A549 (cell line): ENCODE results near the gene ZWILCH. TPM values are rescaled to one million over a fixed set of nuclear protein-coding genes. Genes with fewer than 3 reads are reported as not detected.

Experiments used
- CBX2 ChIP-seq: fragments of 200-600 bp; sonication (generic); IDR thresholded peaks from 2 replicates; pipeline ENCODE4 v1.6.1; 2016; ENCODE audit warnings: low read depth, mild to moderate bottlenecking, borderline replicate concordance
- CEBPB ChIP-seq, 2 experiments: fragments of >200 bp in 1 of 2; sonication (Bioruptor Twin) in 1 of 2; formaldehyde crosslinking in 1 of 2; IDR thresholded peaks; 2 replicates each; pipeline ENCODE4 v1.6.1; 2012 to 2016
- CHD2 ChIP-seq: fragments of 150-350 bp; IDR thresholded peaks from 2 replicates; pipeline ENCODE4 v1.6.1; 2014; ENCODE audit warnings: low read length; ENCODE audit not compliant: partially characterized antibody
- EP300 ChIP-seq, 2 experiments: fragments of >200 bp; sonication (Bioruptor Twin); formaldehyde crosslinking; IDR thresholded peaks; 2 replicates in 1 of 2; 3 replicates in 1 of 2; pipeline ENCODE4 v1.6.1; 2016 to 2017
- ESRRA ChIP-seq: fragments of 150-350 bp; IDR thresholded peaks from 2 replicates; pipeline ENCODE4 v1.6.1; 2014; ENCODE audit warnings: mild to moderate bottlenecking, low read length, borderline replicate concordance
- FOSL2 ChIP-seq, 2 experiments: fragments of 450-650 bp in 1 of 2; fragments of >200 bp in 1 of 2; sonication (Bioruptor Twin) in 1 of 2; formaldehyde crosslinking; IDR thresholded peaks; 2 replicates each; pipeline versions ENCODE4 v1.5.0 to v1.6.1; 2016 to 2020; ENCODE audit warnings: mild to moderate bottlenecking in 1 of 2, moderate library complexity in 1 of 2
- FOXS1 ChIP-seq: fragments of 250-450 bp; sonication (Bioruptor Pico); IDR thresholded peaks from 2 replicates; pipeline ENCODE4 v1.5.0; 2020; ENCODE audit warnings: mild to moderate bottlenecking, moderate library complexity
- HDAC2 ChIP-seq: fragments of 200-600 bp; sonication (generic); IDR thresholded peaks from 2 replicates; pipeline ENCODE4 v1.6.1; 2016
- HOXA7 ChIP-seq: fragments of 250-450 bp; sonication (Bioruptor Pico); IDR thresholded peaks from 2 replicates; pipeline ENCODE4 v1.5.0; 2020; ENCODE audit warnings: mild to moderate bottlenecking, moderate library complexity
- JUNB ChIP-seq: fragments of >200 bp; sonication (Bioruptor Twin); formaldehyde crosslinking; IDR thresholded peaks from 2 replicates; pipeline ENCODE4 v1.6.1; 2016
- MAFK ChIP-seq: fragments of 450-650 bp; IDR thresholded peaks from 2 replicates; pipeline ENCODE4 v1.6.1; 2014; ENCODE audit not compliant: partially characterized antibody
- MAZ ChIP-seq: fragments of 150-350 bp; IDR thresholded peaks from 2 replicates; pipeline ENCODE4 v1.6.1; 2014; ENCODE audit warnings: antibody characterized with exemption, low read depth, low read length, borderline replicate concordance
- MYC ChIP-seq: IDR thresholded peaks from 2 replicates; pipeline ENCODE4 v1.6.1; 2012; ENCODE audit warnings: mild to moderate bottlenecking, inconsistent platforms, low read length, improper control_type of control experiment, borderline replicate concordance
- NPAS2 ChIP-seq: fragments of 250-450 bp; sonication (Bioruptor Pico); IDR thresholded peaks from 2 replicates; pipeline ENCODE4 v1.8.0; 2022; ENCODE audit warnings: mild to moderate bottlenecking, moderate library complexity, borderline replicate concordance
- NR3C1 ChIP-seq: fragments of >200 bp; sonication (Bioruptor Twin); formaldehyde crosslinking; IDR thresholded peaks from 3 replicates; pipeline ENCODE4 v1.6.1; 2017
- PHF8 ChIP-seq: fragments of 200-600 bp; sonication (generic); IDR thresholded peaks from 2 replicates; pipeline ENCODE4 v1.6.1; 2016; ENCODE audit warnings: low read depth, mild to moderate bottlenecking, antibody characterized with exemption, moderate library complexity, borderline replicate concordance
- POLR2AphosphoS2 ChIP-seq: conservative IDR thresholded peaks from 2 replicates; pipeline ENCODE4 v1.6.1; 2012; ENCODE audit warnings: low read length, improper control_type of control experiment, inconsistent platforms
- RFX5 ChIP-seq: fragments of 450-650 bp; IDR thresholded peaks from 2 replicates; pipeline ENCODE4 v1.7.1; 2014; ENCODE audit warnings: antibody characterized with exemption, mild to moderate bottlenecking, moderate library complexity
- RNF2 ChIP-seq: fragments of 200-600 bp; sonication (generic); IDR thresholded peaks from 2 replicates; pipeline ENCODE4 v1.6.1; 2016; ENCODE audit warnings: low read depth, mild to moderate bottlenecking, antibody characterized with exemption, moderate library complexity, borderline replicate concordance
- SMC3 ChIP-seq: fragments of >200 bp; sonication (Bioruptor Twin); formaldehyde crosslinking; IDR thresholded peaks from 3 replicates; pipeline ENCODE4 v1.6.1; 2018; ENCODE audit warnings: inconsistent platforms
- TFCP2L1 ChIP-seq: fragments of 250-450 bp; sonication (Bioruptor Pico); IDR thresholded peaks from 2 replicates; pipeline ENCODE4 v1.5.0; 2021; ENCODE audit warnings: mild to moderate bottlenecking
- TP53 ChIP-seq: fragments of 250-450 bp; sonication (Bioruptor Pico); IDR thresholded peaks from 2 replicates; pipeline ENCODE4 v1.5.0; 2021; ENCODE audit warnings: mild to moderate bottlenecking, moderate library complexity
- ZC3H11A ChIP-seq: fragments of 450-650 bp; IDR thresholded peaks from 2 replicates; pipeline ENCODE4 v1.6.1; 2014; ENCODE audit warnings: antibody characterized with exemption, mild to moderate bottlenecking
- ZNF302 ChIP-seq: fragments of 250-450 bp; sonication (Bioruptor Pico); IDR thresholded peaks from 2 replicates; pipeline ENCODE4 v1.9.0; 2021; ENCODE audit warnings: inconsistent platforms, mild to moderate bottlenecking, moderate library complexity
- ZSCAN20 ChIP-seq: fragments of 250-450 bp; sonication (Bioruptor Pico); IDR thresholded peaks from 2 replicates; pipeline ENCODE4 v1.8.0; 2022; ENCODE audit warnings: mild to moderate bottlenecking, moderate library complexity
- polyA plus RNA-seq, 4 experiments: library from polyadenylated mRNA; depleted of rRNA in 3 of 4; stranded (reverse); fragments of >200 nt; fragmentation: RNase III in 1 of 4; extraction: RNeasy Plus Mini Kit Qiagen cat#74134 plus additional on column Dnase treatment in 1 of 4; gene quantifications; 2 replicates in 3 of 4; 3 replicates in 1 of 4; pipeline ENCODE4 v1.2.3, GENCODE V29; 2011 to 2017
- TF ChIP-seq, protein P1 (sequence below): fragments of >200 bp; sonication (Bioruptor Twin); formaldehyde crosslinking; IDR thresholded peaks from 3 replicates; pipeline ENCODE4 v1.5.1; 2016
- TF ChIP-seq, protein P2 (sequence below): fragments of 250-450 bp; sonication (Bioruptor Pico); IDR thresholded peaks from 2 replicates; pipeline ENCODE4 v1.5.0; 2021; ENCODE audit warnings: mild to moderate bottlenecking, moderate library complexity, borderline replicate concordance
- TF ChIP-seq, protein P3 (sequence below): IDR thresholded peaks from 2 replicates; pipeline ENCODE4 v1.6.1; 2012; ENCODE audit warnings: low read depth, borderline replicate concordance
- TF ChIP-seq, protein P4 (sequence below): fragments of 150-350 bp; IDR thresholded peaks from 2 replicates; pipeline ENCODE4 v1.6.1; 2014; ENCODE audit warnings: low read depth, mild to moderate bottlenecking, low read length
- TF ChIP-seq, protein P5 (sequence below): fragments of 450-650 bp; IDR thresholded peaks from 2 replicates; pipeline ENCODE4 v1.6.1; 2014; ENCODE audit warnings: antibody characterized with exemption
- TF ChIP-seq, protein P6 (sequence below): fragments of >200 bp; sonication (Bioruptor Twin); formaldehyde crosslinking; IDR thresholded peaks from 2 replicates; pipeline ENCODE4 v1.6.1; 2016

ZWILCH gene
- polyA plus RNA-seq, 2 of the 4 experiments (the other 2 are of a cell fraction), result 49.4 to 70.9 TPM

DNA sequence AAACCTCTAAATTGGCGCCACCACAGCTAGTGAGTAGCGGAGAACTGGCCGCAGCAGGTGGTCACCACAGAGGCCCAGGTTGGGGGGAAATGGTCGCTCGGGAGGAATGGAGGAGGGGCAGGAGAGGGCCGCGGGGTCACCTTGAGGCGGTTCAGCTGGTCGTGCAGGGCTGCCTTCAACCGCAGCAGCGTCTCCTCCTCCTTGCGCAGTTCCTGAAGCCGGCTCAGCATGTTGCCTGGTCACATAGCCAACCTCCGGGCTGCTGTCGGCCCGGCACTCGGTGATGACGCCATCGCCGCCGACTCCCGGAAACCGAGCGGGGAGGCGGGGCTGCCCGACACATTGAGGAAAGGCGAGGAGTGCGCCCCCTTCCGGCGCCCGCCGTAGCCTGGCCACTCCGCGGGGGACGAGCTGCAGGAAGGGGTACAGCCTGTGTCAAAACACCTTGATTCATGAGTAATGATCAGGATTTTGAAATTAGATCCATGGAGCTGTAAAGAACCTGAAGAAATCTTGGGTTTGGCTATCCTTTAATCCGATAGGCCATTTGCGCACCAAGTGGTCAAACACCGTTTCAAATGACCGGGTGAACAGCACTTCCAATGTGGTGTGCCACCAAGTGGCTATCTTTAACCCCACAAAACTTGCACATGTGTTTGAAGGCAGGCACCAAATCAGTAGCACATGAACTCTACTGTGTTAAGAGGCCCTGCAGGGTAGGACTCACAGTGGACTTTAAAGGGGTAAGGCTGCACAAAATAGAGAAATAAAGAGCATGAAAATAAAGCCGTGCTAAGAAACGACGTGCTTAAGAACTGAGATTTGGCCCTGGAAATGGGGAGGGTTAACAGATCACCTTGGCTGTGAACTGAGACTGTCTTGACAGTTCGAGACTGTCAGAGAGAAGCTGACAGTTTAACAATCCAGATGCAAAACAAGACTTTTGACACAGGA lies 7.3 kb upstream of the ZWILCH start, which contains the start of gene SNAPC5 (continued):
- TF ChIP-seq, protein P1, sequence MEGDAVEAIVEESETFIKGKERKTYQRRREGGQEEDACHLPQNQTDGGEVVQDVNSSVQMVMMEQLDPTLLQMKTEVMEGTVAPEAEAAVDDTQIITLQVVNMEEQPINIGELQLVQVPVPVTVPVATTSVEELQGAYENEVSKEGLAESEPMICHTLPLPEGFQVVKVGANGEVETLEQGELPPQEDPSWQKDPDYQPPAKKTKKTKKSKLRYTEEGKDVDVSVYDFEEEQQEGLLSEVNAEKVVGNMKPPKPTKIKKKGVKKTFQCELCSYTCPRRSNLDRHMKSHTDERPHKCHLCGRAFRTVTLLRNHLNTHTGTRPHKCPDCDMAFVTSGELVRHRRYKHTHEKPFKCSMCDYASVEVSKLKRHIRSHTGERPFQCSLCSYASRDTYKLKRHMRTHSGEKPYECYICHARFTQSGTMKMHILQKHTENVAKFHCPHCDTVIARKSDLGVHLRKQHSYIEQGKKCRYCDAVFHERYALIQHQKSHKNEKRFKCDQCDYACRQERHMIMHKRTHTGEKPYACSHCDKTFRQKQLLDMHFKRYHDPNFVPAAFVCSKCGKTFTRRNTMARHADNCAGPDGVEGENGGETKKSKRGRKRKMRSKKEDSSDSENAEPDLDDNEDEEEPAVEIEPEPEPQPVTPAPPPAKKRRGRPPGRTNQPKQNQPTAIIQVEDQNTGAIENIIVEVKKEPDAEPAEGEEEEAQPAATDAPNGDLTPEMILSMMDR, result peak; percentile 100
- TF ChIP-seq HDAC2, result no peak
- peak; percentile 82 for TF ChIP-seq ESRRA
- TF ChIP-seq RFX5, result no peak
- peak; percentile 41 for TF ChIP-seq MAFK
- peak; percentile 98 for TF ChIP-seq TP53 (CRISPR knock-in tag)
- TF ChIP-seq NR3C1, result no peak
- TF ChIP-seq ZSCAN20 (CRISPR knock-in tag), result no peak
- TF ChIP-seq ZC3H11A, result no peak
- TF ChIP-seq, protein P2, sequence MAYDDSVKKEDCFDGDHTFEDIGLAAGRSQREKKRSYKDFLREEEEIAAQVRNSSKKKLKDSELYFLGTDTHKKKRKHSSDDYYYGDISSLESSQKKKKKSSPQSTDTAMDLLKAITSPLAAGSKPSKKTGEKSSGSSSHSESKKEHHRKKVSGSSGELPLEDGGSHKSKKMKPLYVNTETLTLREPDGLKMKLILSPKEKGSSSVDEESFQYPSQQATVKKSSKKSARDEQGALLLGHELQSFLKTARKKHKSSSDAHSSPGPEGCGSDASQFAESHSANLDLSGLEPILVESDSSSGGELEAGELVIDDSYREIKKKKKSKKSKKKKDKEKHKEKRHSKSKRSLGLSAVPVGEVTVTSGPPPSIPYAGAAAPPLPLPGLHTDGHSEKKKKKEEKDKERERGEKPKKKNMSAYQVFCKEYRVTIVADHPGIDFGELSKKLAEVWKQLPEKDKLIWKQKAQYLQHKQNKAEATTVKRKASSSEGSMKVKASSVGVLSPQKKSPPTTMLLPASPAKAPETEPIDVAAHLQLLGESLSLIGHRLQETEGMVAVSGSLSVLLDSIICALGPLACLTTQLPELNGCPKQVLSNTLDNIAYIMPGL (CRISPR knock-in tag), result peak; percentile 87; the same call in 1 of the 2 replicates
- TF ChIP-seq MYC, result no peak
- TF ChIP-seq FOXS1 (CRISPR knock-in tag), result no peak; the same call in 1 of the 2 replicates
- TF ChIP-seq, protein P3, sequence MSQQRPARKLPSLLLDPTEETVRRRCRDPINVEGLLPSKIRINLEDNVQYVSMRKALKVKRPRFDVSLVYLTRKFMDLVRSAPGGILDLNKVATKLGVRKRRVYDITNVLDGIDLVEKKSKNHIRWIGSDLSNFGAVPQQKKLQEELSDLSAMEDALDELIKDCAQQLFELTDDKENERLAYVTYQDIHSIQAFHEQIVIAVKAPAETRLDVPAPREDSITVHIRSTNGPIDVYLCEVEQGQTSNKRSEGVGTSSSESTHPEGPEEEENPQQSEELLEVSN, result peak; percentile 37; the same call in 1 of the 2 replicates
- peak; percentile 74; the same call in 1 of the 2 replicates for TF ChIP-seq PHF8
- TF ChIP-seq, protein P4, sequence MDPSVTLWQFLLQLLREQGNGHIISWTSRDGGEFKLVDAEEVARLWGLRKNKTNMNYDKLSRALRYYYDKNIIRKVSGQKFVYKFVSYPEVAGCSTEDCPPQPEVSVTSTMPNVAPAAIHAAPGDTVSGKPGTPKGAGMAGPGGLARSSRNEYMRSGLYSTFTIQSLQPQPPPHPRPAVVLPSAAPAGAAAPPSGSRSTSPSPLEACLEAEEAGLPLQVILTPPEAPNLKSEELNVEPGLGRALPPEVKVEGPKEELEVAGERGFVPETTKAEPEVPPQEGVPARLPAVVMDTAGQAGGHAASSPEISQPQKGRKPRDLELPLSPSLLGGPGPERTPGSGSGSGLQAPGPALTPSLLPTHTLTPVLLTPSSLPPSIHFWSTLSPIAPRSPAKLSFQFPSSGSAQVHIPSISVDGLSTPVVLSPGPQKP, result no peak
- TF ChIP-seq, protein P5, sequence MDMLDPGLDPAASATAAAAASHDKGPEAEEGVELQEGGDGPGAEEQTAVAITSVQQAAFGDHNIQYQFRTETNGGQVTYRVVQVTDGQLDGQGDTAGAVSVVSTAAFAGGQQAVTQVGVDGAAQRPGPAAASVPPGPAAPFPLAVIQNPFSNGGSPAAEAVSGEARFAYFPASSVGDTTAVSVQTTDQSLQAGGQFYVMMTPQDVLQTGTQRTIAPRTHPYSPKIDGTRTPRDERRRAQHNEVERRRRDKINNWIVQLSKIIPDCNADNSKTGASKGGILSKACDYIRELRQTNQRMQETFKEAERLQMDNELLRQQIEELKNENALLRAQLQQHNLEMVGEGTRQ, result peak; percentile 3; the same call in 1 of the 2 replicates
- peak in 1 of 2 experiments; percentile 72; a peak in 2 of 4 replicates for TF ChIP-seq CEBPB (IDR thresholded peaks at IDR 0.05)
- no peak for TF ChIP-seq RNF2
- no peak for TF ChIP-seq CBX2
- TF ChIP-seq EP300 (IDR thresholded peaks at IDR 0.05), result no peak
- peak; percentile 100 for TF ChIP-seq POLR2AphosphoS2
- TF ChIP-seq SMC3, result peak; percentile 71
- TF ChIP-seq HOXA7 (CRISPR knock-in tag), result peak; percentile 98
- TF ChIP-seq MAZ, result 0 out of 2 replicates have a peak, but pooled peaks have one; percentile 25
- no peak for TF ChIP-seq FOSL2 (IDR thresholded peaks at IDR 0.05)
- TF ChIP-seq FOSL2 (CRISPR knock-in tag; IDR thresholded peaks at IDR 0.05), result peak; percentile 82
- TF ChIP-seq NPAS2, result no peak
- TF ChIP-seq, protein P6, sequence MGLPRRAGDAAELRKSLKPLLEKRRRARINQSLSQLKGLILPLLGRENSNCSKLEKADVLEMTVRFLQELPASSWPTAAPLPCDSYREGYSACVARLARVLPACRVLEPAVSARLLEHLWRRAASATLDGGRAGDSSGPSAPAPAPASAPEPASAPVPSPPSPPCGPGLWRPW, result no peak
- peak; percentile 94 for TF ChIP-seq TFCP2L1 (CRISPR knock-in tag)
- peak; percentile 58 for TF ChIP-seq CHD2
- TF ChIP-seq JUNB, result no peak; the same call in 1 of the 2 replicates
- TF ChIP-seq ZNF302 (CRISPR knock-in tag), result no peak
